Measurements from ENCODE around the gene BHMT. TPM values are rescaled to one million over a fixed set of nuclear protein-coding genes. Genes with fewer than 3 reads are reported as not detected.

The BHMT gene
- total and polyA plus RNA-seq, 12 donors = 0.03 to 0.15 TPM; not detected in 10

DNA sequence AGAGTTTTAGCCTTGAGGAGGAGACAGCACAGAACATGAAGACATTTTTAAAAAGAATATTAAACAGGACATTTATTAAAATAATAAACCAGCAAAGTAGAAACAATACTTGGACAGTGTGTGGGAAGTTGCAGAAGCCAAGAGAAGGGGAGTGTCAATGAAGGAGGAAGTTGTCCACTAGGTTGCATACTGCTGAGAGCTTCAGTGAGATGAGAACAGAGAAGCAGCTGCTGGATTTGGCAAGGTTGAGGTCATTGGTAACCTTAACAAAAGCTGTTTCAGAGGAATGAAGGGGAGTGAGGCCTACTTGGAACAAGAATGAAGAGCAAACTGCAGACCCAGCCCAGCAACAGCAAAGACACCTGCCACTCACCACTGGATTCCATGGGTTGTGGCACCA, 11.4 kb downstream of the BHMT start:
- DNase-seq (no peak), ATAC-seq (peak in 3 of 8 donors; percentile 46 to 69 (median 61))
- H3K27me3 ChIP-seq = no peaks in the 10 kb centered on the region
- no peaks in the 10 kb centered on the region for H3K36me3 ChIP-seq
- intact Hi-C loops (cut with DNase I) = no loop called here
- peaks cover 0 to 8% (median 0%) of the 10 kb centered on the region in 9 donors for H3K4me1 ChIP-seq
- TF ChIP-seq, protein P1, sequence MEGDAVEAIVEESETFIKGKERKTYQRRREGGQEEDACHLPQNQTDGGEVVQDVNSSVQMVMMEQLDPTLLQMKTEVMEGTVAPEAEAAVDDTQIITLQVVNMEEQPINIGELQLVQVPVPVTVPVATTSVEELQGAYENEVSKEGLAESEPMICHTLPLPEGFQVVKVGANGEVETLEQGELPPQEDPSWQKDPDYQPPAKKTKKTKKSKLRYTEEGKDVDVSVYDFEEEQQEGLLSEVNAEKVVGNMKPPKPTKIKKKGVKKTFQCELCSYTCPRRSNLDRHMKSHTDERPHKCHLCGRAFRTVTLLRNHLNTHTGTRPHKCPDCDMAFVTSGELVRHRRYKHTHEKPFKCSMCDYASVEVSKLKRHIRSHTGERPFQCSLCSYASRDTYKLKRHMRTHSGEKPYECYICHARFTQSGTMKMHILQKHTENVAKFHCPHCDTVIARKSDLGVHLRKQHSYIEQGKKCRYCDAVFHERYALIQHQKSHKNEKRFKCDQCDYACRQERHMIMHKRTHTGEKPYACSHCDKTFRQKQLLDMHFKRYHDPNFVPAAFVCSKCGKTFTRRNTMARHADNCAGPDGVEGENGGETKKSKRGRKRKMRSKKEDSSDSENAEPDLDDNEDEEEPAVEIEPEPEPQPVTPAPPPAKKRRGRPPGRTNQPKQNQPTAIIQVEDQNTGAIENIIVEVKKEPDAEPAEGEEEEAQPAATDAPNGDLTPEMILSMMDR (IDR thresholded peaks at IDR 0.05) = no peak
- H3K9me3 ChIP-seq = no peaks in the 10 kb centered on the region
- H3K4me3 ChIP-seq = no peak overlapping the region
- H3K27ac ChIP-seq = no peak overlapping the region

- 93 to 94% methylated on average over 1 of the region's 1 CpG for WGBS, 2 donors
- ATAC-seq (no peak), DNase-seq (no peak)
- no peaks in the 10 kb centered on the region for H3K27me3 ChIP-seq
- TF ChIP-seq, protein P1 (IDR thresholded peaks at IDR 0.05) = no peak
- H3K4me3 ChIP-seq = no peak overlapping the region
- H3K4me1 ChIP-seq = peaks cover 0 to 8% (median 0%) of the 10 kb centered on the region in 9 donors
- H3K27ac ChIP-seq = no peak overlapping the region
- no peaks in the 10 kb centered on the region for H3K36me3 ChIP-seq
- intact Hi-C loops (cut with DNase I) = no loop called here
- no peaks in the 10 kb centered on the region for H3K9me3 ChIP-seq
These were observed 13.0 kb downstream of the BHMT start for GRCh38 chr5:79124607-79125006.

- Histone ChIP-seq H3K36me3 (no peaks in the 10 kb centered on the region), H3K27me3 (no peaks in the 10 kb centered on the region), H3K9me3 (no peaks in the 10 kb centered on the region), H3K27ac (no peak overlapping the region), H3K4me1 (peaks cover 0 to 13% (median 9%) of the 10 kb centered on the region in 9 donors), H3K4me3 (no peak overlapping the region)
- TF ChIP-seq, protein P1 (IDR thresholded peaks at IDR 0.05) = no peak
- no peak for ATAC-seq
- WGBS, 2 donors = 74 to 76% methylated on average over 6 of the region's 6 CpGs
- intact Hi-C loops (cut with DNase I) = loop anchor here (5.0 to 10.0 kb wide), 8 partner anchors 103 to 954 kb away; no protein-coding TSS in a partner anchor
- DNase-seq = no peak
These were observed 19.2 kb downstream of the BHMT start for GRCh38 chr5:79130781-79131180.

DNA sequence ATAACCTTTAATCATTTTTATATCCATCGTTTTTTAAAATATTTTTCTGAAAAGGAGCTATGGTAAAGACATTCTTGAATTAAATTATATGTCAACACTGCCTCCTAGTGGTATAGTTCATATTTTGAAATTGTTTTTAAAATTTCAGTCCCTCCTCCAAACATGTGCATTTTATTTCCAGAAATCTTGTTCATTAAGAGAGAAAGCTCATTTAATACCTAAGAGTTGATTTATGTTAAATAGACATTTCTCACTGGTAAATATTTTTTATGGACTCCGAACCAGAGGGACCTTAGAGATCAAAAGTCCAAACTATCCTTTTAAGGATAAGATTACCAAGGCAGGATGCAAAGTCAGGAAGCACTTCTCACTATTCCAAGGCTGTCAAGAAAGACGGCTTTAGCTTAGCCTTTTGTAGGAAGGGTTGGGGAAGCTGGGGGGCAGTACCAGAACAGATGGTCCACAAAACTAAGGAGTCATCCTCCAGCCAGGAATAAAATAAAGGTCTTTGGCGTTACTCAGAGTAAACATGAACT, 21.6 kb downstream of the BHMT start:
- Histone ChIP-seq H3K27ac (peak overlapping the region in 5 of 10 donors; percentile 5 to 60 (median 31)), H3K36me3 (no peaks in the 10 kb centered on the region), H3K4me1 (peaks cover 0 to 13% (median 9%) of the 10 kb centered on the region in 9 donors), H3K27me3 (no peaks in the 10 kb centered on the region), H3K4me3 (peak overlapping the region in 8 of 10 donors; percentile 19 to 49 (median 34)), H3K9me3 (no peaks in the 10 kb centered on the region)
- intact Hi-C loops (cut with DNase I) = loop anchor here (1.0 to 10.0 kb wide), 14 partner anchors 106 to 952 kb away; no protein-coding TSS in a partner anchor
- ATAC-seq = peak in 7 of 8 donors; percentile 26 to 62 (median 42)
- no peak for DNase-seq
- WGBS, 2 donors = 7 to 12% methylated on average over 4 of the region's 4 CpGs
- TF ChIP-seq, protein P1 (IDR thresholded peaks at IDR 0.05) = peak in 8 of 9 donors; percentile 28 to 63 (median 44)
